OCI-LY7 (cell line): ENCODE measurements around the gene TMEM140. TPM values are rescaled to one million over a fixed set of nuclear protein-coding genes. Genes with fewer than 3 reads are reported as not detected.

Source experiments
- BruUV-seq: library from RNA; stranded (reverse); fragments of 400-500 nt; replicated peaks from 2 replicates; lab custom pipeline; 2021; lab: Mats Ljungman, UMichigan
- CTCF ChIA-PET: fragments of 300-600 bp; sonication (Branson Sonifier 250); formaldehyde crosslinking; loops from one replicate; lab custom pipeline; 2022; ENCODE audit warnings: antibody characterized with exemption; ENCODE audit not compliant: unreplicated experiment; lab: Charles Lee
- POLR2A ChIA-PET: fragments of 300-600 bp; sonication (Branson Sonifier 250); formaldehyde crosslinking; loops from one replicate; lab custom pipeline; 2022; ENCODE audit warnings: antibody characterized with exemption; lab: Charles Lee
- DNase-seq: peaks from one replicate; pipeline ENCODE4 v3.0.0-alpha.2; 2015; ENCODE audit warnings: low spot score
- H2AFZ ChIP-seq: fragments of 200-600 bp; sonication (generic), shearing (Covaris generic); 2 replicates; pipeline ENCODE4 v1.6.1; 2014; ENCODE audit warnings: mild to moderate bottlenecking, antibody characterized with exemption, low read length, moderate library complexity
- H3K27ac ChIP-seq: fragments of 200-600 bp; sonication (generic); 2 replicates; pipeline ENCODE4 v1.5.1; 2014; ENCODE audit warnings: mixed run types, low read depth, mild to moderate bottlenecking, moderate library complexity, low read length, inconsistent platforms; ENCODE audit not compliant: poor library complexity, severe bottlenecking
- H3K36me3 ChIP-seq: fragments of 200-600 bp; sonication (generic); 2 replicates; pipeline ENCODE4 v1.6.1; 2014; ENCODE audit warnings: mild to moderate bottlenecking, antibody characterized with exemption, low read length, moderate library complexity, mixed read lengths; ENCODE audit not compliant: insufficient read depth
- H3K4me1 ChIP-seq: fragments of 200-600 bp; sonication (generic); 2 replicates; pipeline ENCODE4 v1.5.1; 2014; ENCODE audit warnings: mild to moderate bottlenecking, low read length; ENCODE audit not compliant: insufficient read depth, poor library complexity, severe bottlenecking
- H3K4me2 ChIP-seq: fragments of 200-600 bp; sonication (generic); 2 replicates; pipeline ENCODE4 v1.6.1; 2014; ENCODE audit warnings: mild to moderate bottlenecking, low read length
- H3K4me3 ChIP-seq: fragments of 200-600 bp; sonication (generic); 2 replicates; pipeline ENCODE4 v1.5.1; 2014; ENCODE audit warnings: mild to moderate bottlenecking, low read depth, low read length; ENCODE audit not compliant: poor library complexity, severe bottlenecking
- H3K79me2 ChIP-seq: fragments of 200-600 bp; sonication (generic); 2 replicates; pipeline ENCODE4 v1.6.1; 2016; ENCODE audit warnings: low read depth, mild to moderate bottlenecking, low read length, moderate library complexity, mixed read lengths; ENCODE audit not compliant: insufficient read depth
- H3K9me2 ChIP-seq: fragments of 200-600 bp; sonication (generic); 2 replicates; pipeline ENCODE4 v1.6.1; 2016; ENCODE audit warnings: mild to moderate bottlenecking, low read length, mixed read lengths; ENCODE audit not compliant: insufficient read depth
- H3K9me3 ChIP-seq: fragments of 200-600 bp; sonication (generic); 2 replicates; pipeline ENCODE4 v1.6.1; 2014; ENCODE audit warnings: mild to moderate bottlenecking, mixed run types, low read length, mixed read lengths
- H4K20me1 ChIP-seq: fragments of 200-600 bp; sonication (generic); 2 replicates; pipeline ENCODE4 v1.6.1; 2014; ENCODE audit warnings: mild to moderate bottlenecking, antibody characterized with exemption, low read length, moderate library complexity, mixed read lengths; ENCODE audit not compliant: insufficient read depth
- CTCF ChIP-seq: fragments of 200-600 bp; sonication (generic); conservative IDR thresholded peaks from 2 replicates; pipeline ENCODE4 v1.5.1; 2014; ENCODE audit warnings: mild to moderate bottlenecking, antibody characterized with exemption, low read length, moderate library complexity, mixed read lengths
- EZH2phosphoT487 ChIP-seq: fragments of 200-600 bp; sonication (generic); IDR thresholded peaks from 2 replicates; pipeline ENCODE4 v1.6.1; 2018; ENCODE audit warnings: low read depth, borderline replicate concordance, mild to moderate bottlenecking, mixed run types, antibody characterized with exemption, low read length, moderate library complexity, mixed read lengths
- intact Hi-C: fragments of 100-400 bp; cut with micrococcal nuclease; formaldehyde crosslinking; loops from one replicate; pipeline ENCODE4 v1.10.0; 2022; ENCODE audit not compliant: unreplicated experiment
- total RNA-seq, 2 experiments: library from RNA; depleted of rRNA in 1 of 2; stranded (reverse); fragments of >200 nt in 1 of 2; shearing (Covaris generic) in 1 of 2; gene quantifications; 2 replicates each; pipeline ENCODE4 v1.2.3, GENCODE V29; 2014 to 2022

The TMEM140 gene
- total RNA-seq, 2 experiments from 2014 or later: 0.41 to 1.6 TPM

DNA sequence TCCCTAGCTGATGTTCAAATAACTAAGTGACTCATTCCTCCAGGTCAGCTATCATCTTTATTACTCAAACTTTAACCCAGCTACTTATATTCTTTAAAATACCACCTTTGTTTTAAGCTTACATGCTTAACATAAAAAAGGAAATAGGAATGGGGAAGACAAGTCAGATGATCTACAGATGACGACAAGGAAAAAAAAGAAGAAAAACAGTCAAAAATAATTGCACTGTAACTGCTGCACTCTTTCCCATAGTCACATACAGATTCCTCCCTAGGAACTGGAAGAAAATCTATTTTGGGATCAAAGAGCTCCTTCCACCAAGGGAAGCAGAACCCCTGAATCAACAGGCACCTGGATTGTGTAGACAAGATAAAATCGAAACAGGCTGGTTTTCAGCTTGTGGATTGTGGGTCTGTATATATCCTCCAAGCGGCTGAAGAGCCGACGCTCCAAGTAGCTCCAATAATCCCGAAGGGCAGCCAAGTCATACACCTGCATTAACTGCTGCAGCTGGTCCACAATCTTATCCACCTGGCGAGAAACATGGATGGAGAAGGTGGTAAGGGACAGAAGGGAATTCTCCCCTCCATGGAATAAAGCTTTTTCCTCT, 61.5 kb downstream of the TMEM140 start:
- H3K36me3 ChIP-seq: peaks cover 1% of the 10 kb centered on the region; the same call in 1 of the 2 replicates
- H4K20me1 ChIP-seq: no peaks in the 10 kb centered on the region
- no peaks in the 10 kb centered on the region for H3K9me2 ChIP-seq
- TF ChIP-seq CTCF (no peak), EZH2phosphoT487 (no peak)
- no peak overlapping the region for H3K4me2 ChIP-seq
- no peak overlapping the region for H3K4me3 ChIP-seq
- peaks cover 6% of the 10 kb centered on the region for H3K4me1 ChIP-seq
- no peak overlapping the region for H3K27ac ChIP-seq
- TSS peak; percentile 41 for BruUV-seq
- no peaks in the 10 kb centered on the region for H3K9me3 ChIP-seq
- H2AFZ ChIP-seq: no peak overlapping the region
- no peaks in the 10 kb centered on the region for H3K79me2 ChIP-seq
- ChIA-PET POLR2A (interaction anchor here (0.6 to 1.2 kb wide), 6 partner anchors 8 to 678 kb away, joined by 3 to 4 read pairs (median 4); no protein-coding TSS in a partner anchor), CTCF (no interaction called here)
- intact Hi-C loops: no loop called here
- no peak for DNase-seq

DNA sequence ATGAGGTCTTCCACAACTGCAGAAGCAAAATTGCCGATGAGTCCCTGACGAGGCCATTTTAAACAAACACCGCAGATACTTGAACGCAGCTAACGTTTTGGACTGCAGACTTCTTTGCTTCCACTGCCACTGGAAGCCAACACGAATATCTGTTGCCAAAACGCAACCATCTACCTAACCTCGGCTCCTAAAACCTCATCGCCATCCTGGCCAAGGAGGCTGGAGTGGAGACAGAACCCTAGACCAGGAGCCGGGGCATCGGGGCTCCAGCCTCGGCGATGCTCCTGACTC, 63.0 kb downstream of the TMEM140 start:
- Histone ChIP-seq H3K4me2 (peak overlapping the region; percentile 86), H4K20me1 (no peaks in the 10 kb centered on the region), H2AFZ (peak overlapping the region; percentile 77), H3K9me3 (no peaks in the 10 kb centered on the region), H3K79me2 (no peaks in the 10 kb centered on the region), H3K36me3 (no peaks in the 10 kb centered on the region), H3K9me2 (no peaks in the 10 kb centered on the region), H3K4me1 (peaks cover 6% of the 10 kb centered on the region), H3K27ac (no peak overlapping the region), H3K4me3 (peak overlapping the region; percentile 82)
- ChIA-PET POLR2A (interaction anchor here (0.8 kb wide), 1 partner anchor 37 kb away, joined by 5 read pairs; no protein-coding TSS in a partner anchor), CTCF (interaction anchor here (0.9 kb wide), 1 partner anchor 23 kb away, joined by 3 read pairs; no protein-coding TSS in a partner anchor)
- intact Hi-C loops: loop anchor here (1.0 kb wide), 1 partner anchor 41 kb away; the partner anchor contains the start of gene CYREN
- BruUV-seq: no TSS peak
- DNase-seq: no peak
- TF ChIP-seq CTCF: no peak
- no peak for TF ChIP-seq EZH2phosphoT487
